ENCODE measurements around the gene AGMAT. TPM values are rescaled to one million over a fixed set of nuclear protein-coding genes. Genes with fewer than 3 reads are reported as not detected.

AGMAT gene
- total and polyA plus RNA-seq, 2 of the 4 experiments (the other 2 are of a cell fraction), result 0.18 to 0.26 TPM

DNA sequence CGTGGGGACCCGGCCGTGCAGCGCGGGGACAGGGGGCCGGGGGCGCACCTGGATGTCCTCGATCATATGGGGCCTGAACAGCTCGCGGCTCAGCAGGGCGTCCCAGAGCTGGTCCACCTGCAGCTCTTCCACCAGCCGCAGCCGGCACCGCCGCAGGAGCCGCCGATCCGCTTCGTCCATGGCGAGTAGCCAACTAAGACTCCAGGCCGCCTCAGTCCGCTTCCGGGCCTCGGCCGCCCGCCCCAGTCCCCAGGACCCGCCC, 60.9 kb downstream of the AGMAT start, which contains the start of gene CASP9:
Gene CASP9 (minus strand): TSS at position 195 of the 262 bp plus-strand sequence. CDS start 15 bp downstream, at position 180.
- Histone ChIP-seq H2BK5ac (ENCODE audit: low read depth, low read length, poor library complexity, severe bottlenecking) (peak within 1 kb of the TSS; percentile 100), H3K56ac (ENCODE audit: extremely low read depth, insufficient read depth, low read length) (peak within 1 kb of the TSS; percentile 92), H3K27ac (ENCODE audit: insufficient read depth, low read length) (peak within 1 kb of the TSS; percentile 100), H3K14ac (replicated peaks; ENCODE audit: low read depth, low read length) (peak within 1 kb of the TSS; percentile 100), H3K79me1 (ENCODE audit: low read depth in 1 of 2, low read length in 2 of 2) (peaks cover 10 to 33% of the 10 kb centered on the region in 2 experiments), H2AK5ac (ENCODE audit: low read depth, low read length) (peak within 1 kb of the TSS; percentile 69), H3K9me1 (ENCODE audit: insufficient read depth, low read length) (peaks cover 10% of the 10 kb centered on the region), H4K20me1 (ENCODE audit: insufficient read depth, low read length) (no peaks in the 10 kb centered on the region; the same call in none of the 2 replicates), H3K9ac (ENCODE audit: low read depth, low read length) (peak within 1 kb of the TSS; percentile 98), H2AK9ac (replicated peaks; ENCODE audit: low read depth, low read length, poor library complexity) (peak within 1 kb of the TSS; percentile 93), H2BK15ac (ENCODE audit: low read depth, low read length) (peak within 1 kb of the TSS; percentile 98; the same call in 2 of the 3 replicates), H4K5ac (ENCODE audit: low read depth, low read length) (peak within 1 kb of the TSS; percentile 100), H4K8ac (ENCODE audit: low read depth in 2 of 2, low read length in 2 of 2) (peak within 1 kb of the TSS; percentile 79 to 99), H3K4me1 (ENCODE audit: control insufficient read depth, insufficient read depth, low read length) (peaks cover 2% of the 10 kb centered on the region), H2BK20ac (ENCODE audit: low read depth, low read length) (peak within 1 kb of the TSS; percentile 98), H2BK120ac (ENCODE audit: low read depth, low read length) (peak within 1 kb of the TSS; percentile 100), H3K27me3 (ENCODE audit: control insufficient read depth, insufficient read depth, low read length) (no peaks in the 10 kb centered on the region), H4K91ac (ENCODE audit: insufficient read depth, low read depth, low read length) (peak within 1 kb of the TSS; percentile 98), H3K4me2 (ENCODE audit: low read depth, low read length) (peak within 1 kb of the TSS; percentile 99), H3K4me3 (ENCODE audit: insufficient read depth, low read depth, low read length) (peak within 1 kb of the TSS; percentile 97), H3K18ac (ENCODE audit: low read depth, low read length) (peak within 1 kb of the TSS; percentile 100), H3K23ac (ENCODE audit: low read depth, low read length) (peak within 1 kb of the TSS; percentile 99), H3K4ac (ENCODE audit: low read depth, low read length) (peak within 1 kb of the TSS; percentile 100), H3K36me3 (ENCODE audit: control insufficient read depth, insufficient read depth, low read length) (no peaks in the 10 kb centered on the region), H2AFZ (replicated peaks; ENCODE audit: low read length, poor library complexity) (peak within 1 kb of the TSS; percentile 100), H3K9me3 (ENCODE audit: control insufficient read depth, insufficient read depth, low read length) (no peaks in the 10 kb centered on the region)
- in situ Hi-C loops (cut with MboI; ENCODE audit: low sequenced_read_pairs), result no loop called here
- no peak for ATAC-seq (ENCODE audit: low read depth)
- WGBS, 2 experiments (ENCODE audit: extremely low coverage in 2 of 2, insufficient read length in 1 of 2), result 1% methylated on average over 17 of the region's 27 CpGs; no CpG with 5 or more reads in 1 of the 2 experiments
- dilution Hi-C loops (cut with HindIII; ENCODE audit: low sequenced_read_pairs, unreplicated experiment), result no loop called here
- ChIA-PET POLR2A (ENCODE audit: unreplicated experiment) (no interaction called here), CTCF (no interaction called here)
- no TSS peak for BruUV-seq (replicated peaks)
- intact Hi-C loops (cut with micrococcal nuclease), result loop anchor here (5.0 kb wide), 1 partner anchor 202 kb away; no protein-coding TSS in a partner anchor
- TF ChIP-seq, protein P1, sequence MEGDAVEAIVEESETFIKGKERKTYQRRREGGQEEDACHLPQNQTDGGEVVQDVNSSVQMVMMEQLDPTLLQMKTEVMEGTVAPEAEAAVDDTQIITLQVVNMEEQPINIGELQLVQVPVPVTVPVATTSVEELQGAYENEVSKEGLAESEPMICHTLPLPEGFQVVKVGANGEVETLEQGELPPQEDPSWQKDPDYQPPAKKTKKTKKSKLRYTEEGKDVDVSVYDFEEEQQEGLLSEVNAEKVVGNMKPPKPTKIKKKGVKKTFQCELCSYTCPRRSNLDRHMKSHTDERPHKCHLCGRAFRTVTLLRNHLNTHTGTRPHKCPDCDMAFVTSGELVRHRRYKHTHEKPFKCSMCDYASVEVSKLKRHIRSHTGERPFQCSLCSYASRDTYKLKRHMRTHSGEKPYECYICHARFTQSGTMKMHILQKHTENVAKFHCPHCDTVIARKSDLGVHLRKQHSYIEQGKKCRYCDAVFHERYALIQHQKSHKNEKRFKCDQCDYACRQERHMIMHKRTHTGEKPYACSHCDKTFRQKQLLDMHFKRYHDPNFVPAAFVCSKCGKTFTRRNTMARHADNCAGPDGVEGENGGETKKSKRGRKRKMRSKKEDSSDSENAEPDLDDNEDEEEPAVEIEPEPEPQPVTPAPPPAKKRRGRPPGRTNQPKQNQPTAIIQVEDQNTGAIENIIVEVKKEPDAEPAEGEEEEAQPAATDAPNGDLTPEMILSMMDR (conservative IDR thresholded peaks at IDR 0.05; ENCODE audit: low read depth, low read length), result no peak
- TF ChIP-seq MXI1 (IDR thresholded peaks at IDR 0.05; ENCODE audit: borderline replicate concordance, low read depth, low read length) (0 out of 2 replicates have a peak, but pooled peaks have one; percentile 18), RCOR1 (IDR thresholded peaks at IDR 0.05; ENCODE audit: insufficient replicate concordance, low read length) (no peak), POLR2A (IDR thresholded peaks at IDR 0.05; ENCODE audit: low read depth, low read length) (peak; percentile 76)
- DNase-seq, result no peak

All from IMR-90 (cell line).